HUDEP-2 (cell line): Measurements from ENCODE around the gene ANKS3.

ENCODE experiments used
- DNase-seq, 76 experiments: peaks; one replicate each; lab custom pipeline; 2025; ENCODE audit not compliant: unreplicated experiment in 76 of 76; lab: John Stamatoyannopoulos, UW

Gene ANKS3

DNA sequence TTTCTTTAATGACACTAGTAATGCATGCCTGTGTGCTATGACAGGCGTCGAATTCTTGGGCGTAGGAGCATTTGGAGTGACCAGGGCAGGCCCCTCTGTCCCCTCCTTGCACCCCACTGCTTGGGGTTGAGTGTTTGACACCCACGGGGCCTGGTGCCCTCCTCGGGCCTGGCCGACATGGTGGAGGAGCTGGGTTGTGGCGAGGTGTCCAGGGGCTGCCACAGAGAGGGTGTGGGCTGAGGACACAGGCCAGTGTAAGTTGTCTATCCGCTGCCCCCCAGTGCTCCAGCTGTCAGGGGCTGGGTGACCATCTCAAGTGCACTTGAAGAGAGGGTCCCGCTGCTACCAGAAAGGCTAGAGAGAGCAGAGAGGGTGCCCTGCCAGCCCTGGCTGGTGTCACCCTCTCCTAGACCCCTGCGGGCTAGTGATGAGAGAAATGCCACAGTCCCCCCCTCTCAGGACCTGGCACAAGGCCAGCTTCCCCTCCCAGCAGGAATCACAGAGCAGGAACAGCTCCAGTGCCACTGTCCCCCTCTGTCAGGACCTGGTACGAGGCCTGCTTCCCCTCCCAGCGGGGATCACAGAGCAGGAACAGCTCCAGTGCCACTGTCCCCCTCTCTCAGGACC is 79.0 kb downstream of the ANKS3 start:
- DNase-seq: no peak

DNA sequence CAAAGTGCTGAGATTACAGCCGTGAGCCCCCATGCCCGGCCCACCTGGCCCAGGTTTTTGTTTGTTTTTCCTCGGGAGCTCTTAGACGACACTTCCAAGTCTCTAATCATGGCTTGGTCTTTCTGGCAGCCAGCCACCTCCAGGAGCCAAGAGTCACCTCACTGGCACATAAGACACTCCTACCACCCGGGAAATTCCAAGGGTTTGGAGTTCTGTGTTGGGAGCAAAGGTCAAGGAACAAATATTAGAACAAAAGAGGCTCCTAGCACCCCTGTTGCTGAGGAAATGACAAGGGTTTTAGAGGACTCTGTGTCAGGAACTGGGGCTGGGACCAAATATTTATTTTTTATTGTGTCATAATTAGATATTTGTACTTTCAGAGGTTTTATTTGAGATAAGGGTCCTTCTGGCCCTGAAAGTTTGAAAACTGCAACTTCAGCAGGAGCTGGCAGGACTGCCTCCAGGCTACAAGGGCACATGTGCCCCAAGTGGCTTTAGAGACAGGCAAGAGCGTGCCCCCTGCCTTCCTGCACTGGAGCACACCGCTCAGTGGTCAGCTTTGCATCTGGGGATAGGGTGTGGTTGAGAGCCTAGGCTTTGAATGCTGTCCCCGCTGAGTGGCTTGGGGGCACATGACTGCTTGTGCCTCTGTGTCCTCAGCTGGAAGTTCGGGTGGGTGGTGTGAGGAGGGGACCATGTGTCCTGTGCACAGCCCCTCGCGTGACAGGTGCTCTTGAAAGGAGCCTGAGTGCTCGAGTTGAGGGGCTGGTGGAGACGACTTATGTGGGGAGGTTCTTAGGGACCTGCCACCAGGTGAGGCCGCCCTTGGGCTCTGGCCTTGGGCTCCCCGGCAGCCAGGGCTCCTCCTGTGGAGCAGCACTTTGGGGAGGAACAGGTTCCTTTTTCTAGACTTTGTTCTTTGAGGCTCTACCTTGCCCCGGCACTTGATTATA is 79.8 kb downstream of the ANKS3 start:
- no peak for DNase-seq

DNA sequence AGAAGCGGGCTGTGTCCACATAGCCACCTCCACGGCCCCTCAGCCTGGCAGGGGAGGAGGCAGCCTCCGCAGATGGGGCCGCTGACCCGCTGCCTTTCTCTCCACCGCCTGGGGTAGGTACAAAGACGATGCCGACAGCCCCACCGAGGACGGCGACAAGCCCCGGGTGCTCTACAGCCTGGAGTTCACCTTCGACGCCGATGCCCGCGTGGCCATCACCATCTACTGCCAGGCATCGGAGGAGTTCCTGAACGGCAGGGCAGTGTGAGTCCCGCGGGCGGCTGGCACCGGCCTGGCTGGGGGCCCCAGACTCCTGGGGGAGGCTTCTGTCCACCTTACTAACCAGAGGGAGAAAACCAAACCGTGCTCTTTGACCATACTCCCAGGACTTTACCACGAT is 81.5 kb downstream of the ANKS3 start:
- DNase-seq: no peak

DNA sequence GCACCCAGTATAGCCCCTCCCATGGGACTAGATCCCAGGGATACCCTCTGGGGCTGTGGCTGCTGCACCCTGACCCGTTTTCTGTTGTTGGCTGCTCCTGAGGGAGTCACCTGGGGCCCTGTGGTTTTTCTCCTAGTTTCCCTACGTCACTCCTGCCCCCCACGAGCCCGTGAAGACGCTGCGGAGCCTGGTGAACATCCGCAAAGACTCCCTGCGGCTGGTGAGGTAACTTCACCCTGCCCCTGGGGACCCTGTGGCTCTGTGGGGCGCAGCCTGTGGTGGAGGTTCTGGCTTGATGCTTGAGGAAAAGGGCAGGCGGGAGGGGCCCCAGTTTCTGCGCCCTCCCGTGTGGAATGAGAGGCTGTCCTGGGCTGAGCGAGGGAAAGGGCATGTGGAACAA is 82.2 kb downstream of the ANKS3 start:
- no peak for DNase-seq

DNA sequence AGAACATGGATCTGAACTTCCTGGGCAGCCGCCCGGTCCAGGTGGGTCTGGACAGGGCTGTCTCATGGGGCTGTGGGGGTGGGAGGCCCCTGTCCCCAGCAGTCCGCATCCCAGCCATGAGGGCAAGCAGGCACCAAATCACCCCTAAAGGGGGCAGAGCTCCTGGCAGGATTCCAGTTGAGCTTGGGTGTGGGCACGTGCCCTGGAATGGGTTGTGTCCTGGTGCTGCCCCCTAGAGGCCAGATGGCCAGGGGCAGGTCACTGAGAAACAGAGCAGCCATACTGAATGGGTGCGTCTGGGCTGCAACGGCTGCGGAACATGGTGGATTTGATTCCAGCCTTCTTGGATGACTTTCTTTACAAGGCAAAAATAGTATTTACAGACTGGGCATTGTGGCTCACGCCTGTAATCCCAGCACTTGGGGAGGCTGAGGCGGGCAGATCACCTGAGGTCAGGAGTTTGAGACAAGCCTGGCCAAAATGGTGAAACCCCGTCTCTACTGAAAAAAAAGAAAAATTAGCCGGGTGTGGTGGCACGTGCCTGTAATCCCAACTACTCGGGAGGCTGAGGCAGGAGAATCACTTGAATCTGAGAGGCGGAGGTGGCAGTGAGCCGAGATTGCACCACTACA is 83.5 kb downstream of the ANKS3 start:
- peak in 74 of 76 experiments; percentile 27 to 87 (median 73) for DNase-seq

DNA sequence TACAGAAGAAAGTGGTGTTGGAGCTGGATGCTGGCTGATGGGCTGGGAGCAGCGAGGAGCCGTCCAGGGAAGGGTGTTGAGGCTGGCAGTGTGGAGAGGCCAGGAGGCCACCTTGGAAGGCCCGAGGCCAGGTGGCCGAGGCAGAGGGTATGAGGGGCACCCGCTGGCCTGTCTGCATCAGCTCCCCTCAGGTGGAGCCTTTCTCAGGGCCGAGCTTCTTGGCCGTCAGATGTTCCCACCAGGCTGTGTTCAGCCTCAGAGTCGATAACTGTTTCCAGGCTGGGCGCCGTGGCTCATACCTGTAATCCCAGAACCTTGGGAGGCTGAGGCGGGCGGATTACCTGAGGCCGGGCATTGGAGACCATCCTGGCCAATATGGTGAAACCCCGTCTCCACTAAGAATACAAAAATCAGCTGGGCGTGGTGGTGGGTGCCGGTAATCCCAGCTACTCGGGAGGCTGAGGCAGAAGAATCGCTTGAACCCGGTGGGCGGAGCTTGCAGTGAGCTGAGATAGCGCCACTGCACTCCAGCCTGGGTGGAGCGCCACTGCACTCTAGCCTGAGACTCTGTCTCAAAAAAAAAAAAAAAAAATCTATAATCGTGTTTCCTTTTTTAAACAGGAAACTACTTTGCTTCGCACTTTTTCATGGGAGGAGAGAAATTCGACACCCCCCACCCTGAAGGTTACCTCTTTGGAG is 84.2 kb downstream of the ANKS3 start:
- DNase-seq: peak in 2 of 76 experiments; percentile 5 to 6

DNA sequence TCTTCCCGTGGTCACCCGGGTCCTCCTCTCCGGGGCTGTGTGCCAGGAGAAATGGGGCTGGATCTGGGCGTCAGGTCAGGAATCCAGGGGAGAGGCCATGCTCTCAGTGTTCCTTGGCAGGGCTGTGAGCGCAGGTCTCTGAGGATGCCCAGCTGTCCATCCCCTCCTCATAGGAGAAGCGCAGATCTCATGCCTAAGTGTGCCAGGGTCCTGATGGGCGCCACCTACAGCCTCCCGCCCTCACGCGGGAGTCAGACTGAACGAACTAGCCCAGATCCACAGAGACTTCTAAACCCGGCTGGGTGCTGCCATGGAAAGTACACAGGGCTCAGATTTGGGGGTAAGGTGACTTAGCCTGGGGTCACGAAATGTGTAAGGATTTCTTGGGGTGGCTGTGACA is 85.2 kb downstream of the ANKS3 start:
- DNase-seq: no peak

DNA sequence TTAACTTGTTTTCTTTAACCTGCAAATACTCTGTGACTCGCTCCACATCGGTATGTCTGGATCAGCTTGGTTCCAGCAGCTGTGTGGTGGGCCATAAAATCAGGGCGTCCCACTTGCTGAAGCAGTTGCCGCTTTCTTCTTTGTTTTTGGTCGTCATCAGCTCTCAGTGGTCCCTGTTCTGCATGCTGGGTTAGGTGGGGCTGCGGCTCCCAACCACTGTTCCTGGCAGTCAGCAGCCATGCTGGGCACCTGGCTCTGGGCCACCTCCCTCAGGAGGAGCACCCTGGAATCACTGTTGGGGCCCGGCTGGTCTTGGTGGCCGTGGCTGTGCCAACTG is 86.5 kb downstream of the ANKS3 start:
- DNase-seq: no peak

DNA sequence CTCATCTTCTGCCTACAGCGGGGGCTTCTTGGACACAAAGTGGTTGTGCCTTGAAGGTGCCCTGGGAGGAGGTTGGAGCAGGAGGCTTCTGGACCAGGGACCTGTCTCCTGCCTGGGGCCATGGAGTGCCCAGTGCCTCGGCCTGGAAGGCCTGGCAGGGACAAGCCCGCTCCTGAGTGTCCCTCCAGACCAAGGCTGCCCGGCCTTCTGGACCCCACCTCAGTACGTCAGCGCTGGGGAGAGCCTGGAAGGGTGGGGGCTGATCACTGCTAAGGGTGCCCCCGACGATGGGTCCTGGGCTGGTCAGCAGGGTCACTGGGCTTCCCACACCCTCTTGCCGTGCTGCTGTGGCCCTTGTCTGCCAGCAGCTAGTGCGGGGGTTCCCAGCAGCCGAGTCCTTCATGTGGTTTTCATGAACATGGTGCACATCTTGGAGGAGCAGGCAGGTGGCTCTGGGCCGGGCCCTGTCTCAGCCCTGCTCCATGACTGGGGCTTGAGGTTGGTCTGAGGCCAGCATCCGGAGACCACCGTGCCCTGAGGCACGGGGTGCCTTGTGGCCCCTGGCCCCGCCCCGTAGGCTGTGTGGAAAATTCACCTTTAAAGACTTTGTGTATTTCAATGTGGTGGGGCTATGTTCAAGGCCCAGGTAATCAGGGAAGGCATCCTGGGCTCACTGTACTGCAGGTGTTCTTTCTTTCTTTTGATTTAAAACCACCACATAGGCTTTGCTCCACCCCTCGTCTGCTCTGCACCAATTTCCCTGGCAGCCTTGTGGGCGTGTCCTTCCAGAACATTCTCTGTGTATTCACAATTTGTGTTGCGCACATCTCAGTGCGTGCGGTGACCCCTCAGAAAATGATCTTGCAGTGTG is 87.1 kb downstream of the ANKS3 start:
- no peak for DNase-seq
